ENCODE data around the gene PAPOLA.

PAPOLA gene

GRCh38 chr14:96579855-96580254 is 77.7 kb downstream of the PAPOLA start:
- Histone ChIP-seq H3K27ac (ENCODE audit: low read length) (no peak overlapping the region), H2AFZ (ENCODE audit: low read depth, low read length) (no peak overlapping the region), H4K20me1 (ENCODE audit: insufficient read depth, low read length) (no peaks in the 10 kb centered on the region), H3K36me3 (replicated peaks; ENCODE audit: low read depth, low read length) (no peaks in the 10 kb centered on the region), H3K4me1 (ENCODE audit: low read length) (peaks cover 9% of the 10 kb centered on the region), H3K9ac (ENCODE audit: low read length) (no peak overlapping the region), H3K4me2 (ENCODE audit: low read length) (no peak overlapping the region), H3K79me2 (ENCODE audit: low read length) (no peaks in the 10 kb centered on the region), H3K9me3 (ENCODE audit: insufficient read depth, low read length) (no peaks in the 10 kb centered on the region), H3K27me3 (ENCODE audit: low read depth, low read length) (peaks cover 5% of the 10 kb centered on the region), H3K4me3 (ENCODE audit: low read length) (no peak overlapping the region)
- TF ChIP-seq CTCF (IDR thresholded peaks at IDR 0.05; ENCODE audit: low read depth, low read length) (no peak), EZH2phosphoT487 (IDR thresholded peaks at IDR 0.05; ENCODE audit: low read depth) (no peak)

GRCh38 chr14:96580566-96580965 is 78.4 kb downstream of the PAPOLA start:
- H3K9ac ChIP-seq (ENCODE audit: low read length), result no peak overlapping the region
- H3K9me3 ChIP-seq (ENCODE audit: insufficient read depth, low read length), result no peaks in the 10 kb centered on the region
- TF ChIP-seq EZH2phosphoT487 (IDR thresholded peaks at IDR 0.05; ENCODE audit: low read depth) (no peak), CTCF (IDR thresholded peaks at IDR 0.05; ENCODE audit: low read depth, low read length) (no peak)
- no peak overlapping the region for H2AFZ ChIP-seq (ENCODE audit: low read depth, low read length)
- no peaks in the 10 kb centered on the region for H4K20me1 ChIP-seq (ENCODE audit: insufficient read depth, low read length)
- H3K27ac ChIP-seq (ENCODE audit: low read length), result no peak overlapping the region
- H3K27me3 ChIP-seq (ENCODE audit: low read depth, low read length), result peaks cover 13% of the 10 kb centered on the region
- no peak overlapping the region for H3K4me3 ChIP-seq (ENCODE audit: low read length)
- H3K4me2 ChIP-seq (ENCODE audit: low read length), result no peak overlapping the region
- H3K79me2 ChIP-seq (ENCODE audit: low read length), result no peaks in the 10 kb centered on the region
- peaks cover 12% of the 10 kb centered on the region for H3K4me1 ChIP-seq (ENCODE audit: low read length)
- no peaks in the 10 kb centered on the region for H3K36me3 ChIP-seq (replicated peaks; ENCODE audit: low read depth, low read length)

GRCh38 chr14:96581026-96581425 is 78.8 kb downstream of the PAPOLA start:
- TF ChIP-seq EZH2phosphoT487 (IDR thresholded peaks at IDR 0.05; ENCODE audit: low read depth) (no peak), CTCF (IDR thresholded peaks at IDR 0.05; ENCODE audit: low read depth, low read length) (no peak)
- no peak overlapping the region for H3K4me2 ChIP-seq (ENCODE audit: low read length)
- no peaks in the 10 kb centered on the region for H3K36me3 ChIP-seq (replicated peaks; ENCODE audit: low read depth, low read length)
- no peaks in the 10 kb centered on the region for H3K9me3 ChIP-seq (ENCODE audit: insufficient read depth, low read length)
- no peak overlapping the region for H2AFZ ChIP-seq (ENCODE audit: low read depth, low read length)
- no peak overlapping the region for H3K9ac ChIP-seq (ENCODE audit: low read length)
- no peaks in the 10 kb centered on the region for H3K79me2 ChIP-seq (ENCODE audit: low read length)
- H3K27me3 ChIP-seq (ENCODE audit: low read depth, low read length), result peaks cover 15% of the 10 kb centered on the region
- H3K4me1 ChIP-seq (ENCODE audit: low read length), result peaks cover 12% of the 10 kb centered on the region
- H4K20me1 ChIP-seq (ENCODE audit: insufficient read depth, low read length), result no peaks in the 10 kb centered on the region
- H3K27ac ChIP-seq (ENCODE audit: low read length), result no peak overlapping the region
- no peak overlapping the region for H3K4me3 ChIP-seq (ENCODE audit: low read length)

GRCh38 chr14:96581902-96582301 is 79.7 kb downstream of the PAPOLA start:
- no peak overlapping the region for H2AFZ ChIP-seq (ENCODE audit: low read depth, low read length)
- H3K4me3 ChIP-seq (ENCODE audit: low read length), result no peak overlapping the region
- no peaks in the 10 kb centered on the region for H3K79me2 ChIP-seq (ENCODE audit: low read length)
- no peaks in the 10 kb centered on the region for H4K20me1 ChIP-seq (ENCODE audit: insufficient read depth, low read length)
- no peak overlapping the region for H3K4me2 ChIP-seq (ENCODE audit: low read length)
- TF ChIP-seq CTCF (IDR thresholded peaks at IDR 0.05; ENCODE audit: low read depth, low read length) (no peak), EZH2phosphoT487 (IDR thresholded peaks at IDR 0.05; ENCODE audit: low read depth) (no peak)
- H3K4me1 ChIP-seq (ENCODE audit: low read length), result peaks cover 12% of the 10 kb centered on the region
- H3K9me3 ChIP-seq (ENCODE audit: insufficient read depth, low read length), result no peaks in the 10 kb centered on the region
- H3K27me3 ChIP-seq (ENCODE audit: low read depth, low read length), result peaks cover 23% of the 10 kb centered on the region
- H3K27ac ChIP-seq (ENCODE audit: low read length), result no peak overlapping the region
- H3K9ac ChIP-seq (ENCODE audit: low read length), result no peak overlapping the region
- H3K36me3 ChIP-seq (replicated peaks; ENCODE audit: low read depth, low read length), result no peaks in the 10 kb centered on the region
